ENCODE measurements around the gene PLEKHH1. TPM values are rescaled to one million over a fixed set of nuclear protein-coding genes. Genes with fewer than 3 reads are reported as not detected.
"Not testable (repeated sequence)": the region's sequence is repeated elsewhere in the genome, so short reads cannot be mapped to it uniquely, and the experiment has no call there.

Gene PLEKHH1
- total RNA-seq, 6 experiments from 2014 or later = 1.9 to 4.1 (median 3.0) TPM

GRCh38 chr14:67595392-67595791 lies 62.3 kb downstream of the PLEKHH1 start:
- H3K4me1 ChIP-seq = peaks cover 0 to 7% (median 2%) of the 10 kb centered on the region in 4 donors
- no peak overlapping the region for H3K4me3 ChIP-seq
- intact Hi-C loops (cut with DNase I) = no loop called here
- H3K36me3 ChIP-seq = peaks cover 0 to 21% (median 6%) of the 10 kb centered on the region in 4 donors
- no peaks in the 10 kb centered on the region for H3K9me3 ChIP-seq
- no peak overlapping the region for H3K27ac ChIP-seq
- no peaks in the 10 kb centered on the region for H3K27me3 ChIP-seq
- WGBS (ENCODE audit: insufficient coverage, low coverage, low lambda C conversion rate, missing lambda C conversion rate) = 80% methylated on average over 1 of the region's 2 CpGs
- no peak for TF ChIP-seq CTCF (IDR thresholded peaks at IDR 0.05)
- TF ChIP-seq POLR2A (IDR thresholded peaks at IDR 0.05) = no peak
- ATAC-seq (no peak), DNase-seq (no peak)

- peak within 1 kb of the TSS; percentile 83 to 97 (median 93) for H3K4me3 ChIP-seq
- H3K27ac ChIP-seq = peak within 1 kb of the TSS; percentile 82 to 95 (median 86)
- intact Hi-C loops (cut with DNase I) = no loop called here
- peak; percentile 94 for TF ChIP-seq POLR2A (IDR thresholded peaks at IDR 0.05)
- TF ChIP-seq CTCF (IDR thresholded peaks at IDR 0.05) = peak; percentile 45 to 55 (median 50)
- no peaks in the 10 kb centered on the region for H3K36me3 ChIP-seq
- no peaks in the 10 kb centered on the region for H3K9me3 ChIP-seq
- peaks cover 0 to 7% (median 2%) of the 10 kb centered on the region in 4 donors for H3K4me1 ChIP-seq
- 9% methylated on average over 19 of the region's 77 CpGs for WGBS (ENCODE audit: insufficient coverage, low coverage, low lambda C conversion rate, missing lambda C conversion rate)
- peak; percentile 92 to 93 (median 92) for DNase-seq
- H3K27me3 ChIP-seq = no peaks in the 10 kb centered on the region
- ATAC-seq = peak; percentile 98
Observed at GRCh38 chr14:67599698-67600561, 66.8 kb downstream of the PLEKHH1 start, which contains the start of gene PIGH. TSS of gene PIGH (minus strand) at chr14:67600268. CDS start at chr14:67600203, 65 bp downstream.

- intact Hi-C loops (cut with DNase I); H3K27me3 ChIP-seq; H3K4me1 ChIP-seq; H3K9me3 ChIP-seq; DNase-seq; H3K36me3 ChIP-seq; ATAC-seq: not testable (repeated sequence)
- Histone ChIP-seq H3K27ac (peak overlapping the region; percentile 82 to 95 (median 86)), H3K4me3 (peak overlapping the region; percentile 83 to 97 (median 93))
- 87% methylated on average over 5 of the region's 21 CpGs for WGBS (ENCODE audit: insufficient coverage, low coverage, low lambda C conversion rate, missing lambda C conversion rate)
Observed at GRCh38 chr14:67600562-67600974, 67.5 kb downstream of the PLEKHH1 start.

- Histone ChIP-seq H3K36me3 (no peaks in the 10 kb centered on the region), H3K4me1 (peaks cover 0 to 7% (median 2%) of the 10 kb centered on the region in 4 donors), H3K9me3 (no peaks in the 10 kb centered on the region), H3K27me3 (no peaks in the 10 kb centered on the region), H3K4me3 (no peak overlapping the region), H3K27ac (no peak overlapping the region)
- intact Hi-C loops (cut with DNase I) = no loop called here
- 71% methylated on average over 4 of the region's 7 CpGs for WGBS (ENCODE audit: insufficient coverage, low coverage, low lambda C conversion rate, missing lambda C conversion rate)
- no peak for TF ChIP-seq POLR2A (IDR thresholded peaks at IDR 0.05)
- TF ChIP-seq CTCF (IDR thresholded peaks at IDR 0.05) = no peak
- ATAC-seq (no peak), DNase-seq (no peak)
Observed at GRCh38 chr14:67602076-67602475, 69.0 kb downstream of the PLEKHH1 start.

GRCh38 chr14:67602995-67603545 lies 70.0 kb downstream of the PLEKHH1 start:
- Histone ChIP-seq H3K27me3 (no peaks in the 10 kb centered on the region), H3K4me3 (no peak overlapping the region), H3K9me3 (no peaks in the 10 kb centered on the region), H3K36me3 (no peaks in the 10 kb centered on the region), H3K4me1 (peaks cover 0 to 7% (median under 1%) of the 10 kb centered on the region in 4 donors), H3K27ac (no peak overlapping the region)
- no peak for ATAC-seq
- 59% methylated on average over 5 of the region's 5 CpGs for WGBS (ENCODE audit: insufficient coverage, low coverage, low lambda C conversion rate, missing lambda C conversion rate)
- intact Hi-C loops (cut with DNase I) = no loop called here
- no peak for DNase-seq
- TF ChIP-seq CTCF (IDR thresholded peaks at IDR 0.05) = no peak
